HEK293 (cell line): ENCODE data around the gene SOWAHD.

Source experiments
- CTCF ChIA-PET: fragments of 350-600 bp; formaldehyde crosslinking; extraction: SDS; loops from one replicate; lab custom pipeline; 2021; ENCODE audit warnings: antibody characterized with exemption; lab: Yijun Ruan, JAX
- POLR2A ChIA-PET: fragments of 300-600 bp; formaldehyde crosslinking; extraction: SDS; loops from one replicate; lab custom pipeline; 2020; ENCODE audit warnings: antibody characterized with exemption, inconsistent platforms; lab: Yijun Ruan, JAX
- H3K27ac ChIP-seq: fragments of 200-500 bp; sonication (Bioruptor generic); 2 replicates; pipeline ENCODE4 v1.5.1; 2014; ENCODE audit warnings: low read depth, low read length, control low read depth, inconsistent platforms; ENCODE audit errors: extremely low read depth
- H3K36me3 ChIP-seq, 2 experiments: fragments of 200-500 bp in 1 of 2; sonication (Bioruptor generic) in 1 of 2; 1 replicate in 1 of 2; 2 replicates in 1 of 2; pipeline ENCODE4 v1.5.1; 2014 to 2017; ENCODE audit warnings: inconsistent platforms in 2 of 2, low read length in 2 of 2; ENCODE audit not compliant: control insufficient read depth in 2 of 2, insufficient read depth in 1 of 2
- H3K4me1 ChIP-seq: fragments of 200-500 bp; sonication (Bioruptor generic); 2 replicates; pipeline ENCODE4 v1.5.1; 2014; ENCODE audit warnings: mild to moderate bottlenecking, low read length, inconsistent platforms; ENCODE audit not compliant: control insufficient read depth, insufficient read depth
- H3K4me3 ChIP-seq: 2 replicates; pipeline ENCODE4 v1.5.1; 2011; ENCODE audit warnings: low read depth, mild to moderate bottlenecking, control low read depth, low read length, moderate library complexity
- H3K9me3 ChIP-seq: fragments of 200-500 bp; sonication (Bioruptor generic); 2 replicates; pipeline ENCODE4 v1.5.1; 2014; ENCODE audit warnings: low read depth, low read length, inconsistent platforms; ENCODE audit not compliant: control insufficient read depth, insufficient read depth
- PRDM1 ChIP-seq: fragments of 450-650 bp; formaldehyde crosslinking; IDR thresholded peaks from 2 replicates; pipeline ENCODE4; 2016; ENCODE audit warnings: missing biosample characterization, missing genetic modification characterization
- SETDB1 ChIP-seq: IDR thresholded peaks from one replicate; pipeline ENCODE4 v1.6.1; 2017; ENCODE audit warnings: mild to moderate bottlenecking, low read length, moderate library complexity, mixed read lengths; ENCODE audit not compliant: insufficient read length
- ZFP3 ChIP-seq: fragments of 450-650 bp; formaldehyde crosslinking; IDR thresholded peaks from 2 replicates; pipeline ENCODE4 v1.5.1; 2016; ENCODE audit warnings: low read depth, missing biosample characterization, missing genetic modification characterization
- ZNF121 ChIP-seq: fragments of 450-650 bp; formaldehyde crosslinking; IDR thresholded peaks from 2 replicates; pipeline ENCODE4 v1.5.1; 2016; ENCODE audit warnings: missing biosample characterization, missing genetic modification characterization
- ZNF23 ChIP-seq: fragments of 450-650 bp; formaldehyde crosslinking; IDR thresholded peaks from 2 replicates; pipeline ENCODE4 v1.5.1; 2016; ENCODE audit warnings: missing biosample characterization, missing genetic modification characterization, borderline replicate concordance
- ZNF302 ChIP-seq: fragments of 450-650 bp; formaldehyde crosslinking; IDR thresholded peaks from 2 replicates; pipeline ENCODE4 v1.5.1; 2016; ENCODE audit warnings: missing biosample characterization, missing genetic modification characterization, low read depth
- ZNF366 ChIP-seq: fragments of 450-650 bp; formaldehyde crosslinking; conservative IDR thresholded peaks from 2 replicates; pipeline ENCODE4 v1.5.1; 2016; ENCODE audit warnings: missing biosample characterization, missing genetic modification characterization
- ZNF398 ChIP-seq: fragments of 450-650 bp; formaldehyde crosslinking; IDR thresholded peaks from 2 replicates; pipeline ENCODE4 v1.5.1; 2017; ENCODE audit warnings: missing biosample characterization, missing genetic modification characterization
- ZNF426 ChIP-seq: fragments of 450-650 bp; formaldehyde crosslinking; IDR thresholded peaks from 2 replicates; pipeline ENCODE4 v1.5.1; 2017; ENCODE audit warnings: missing biosample characterization, missing genetic modification characterization, mild to moderate bottlenecking, inconsistent platforms, moderate library complexity
- ZNF433 ChIP-seq: fragments of 450-650 bp; formaldehyde crosslinking; IDR thresholded peaks from 2 replicates; pipeline ENCODE4 v1.5.1; 2016; ENCODE audit warnings: missing biosample characterization, missing genetic modification characterization, low read depth
- ZNF624 ChIP-seq: fragments of 450-650 bp; formaldehyde crosslinking; IDR thresholded peaks from 2 replicates; pipeline ENCODE4 v1.5.1; 2017; ENCODE audit warnings: missing biosample characterization, missing genetic modification characterization
- ZNF830 ChIP-seq: fragments of 450-650 bp; IDR thresholded peaks from 2 replicates; pipeline ENCODE4 v1.5.0; 2018; ENCODE audit warnings: missing biosample characterization, missing genetic modification characterization, low read depth, mild to moderate bottlenecking, moderate library complexity
- TF ChIP-seq, protein P1 (sequence below): fragments of 450-650 bp; formaldehyde crosslinking; IDR thresholded peaks from 2 replicates; pipeline ENCODE4 v1.5.1; 2016; ENCODE audit warnings: missing biosample characterization, missing genetic modification characterization
- TF ChIP-seq, protein P2 (sequence below): fragments of 450-650 bp; formaldehyde crosslinking; IDR thresholded peaks from 2 replicates; pipeline ENCODE4 v1.5.1; 2016; ENCODE audit warnings: missing biosample characterization, missing genetic modification characterization

The SOWAHD gene

DNA sequence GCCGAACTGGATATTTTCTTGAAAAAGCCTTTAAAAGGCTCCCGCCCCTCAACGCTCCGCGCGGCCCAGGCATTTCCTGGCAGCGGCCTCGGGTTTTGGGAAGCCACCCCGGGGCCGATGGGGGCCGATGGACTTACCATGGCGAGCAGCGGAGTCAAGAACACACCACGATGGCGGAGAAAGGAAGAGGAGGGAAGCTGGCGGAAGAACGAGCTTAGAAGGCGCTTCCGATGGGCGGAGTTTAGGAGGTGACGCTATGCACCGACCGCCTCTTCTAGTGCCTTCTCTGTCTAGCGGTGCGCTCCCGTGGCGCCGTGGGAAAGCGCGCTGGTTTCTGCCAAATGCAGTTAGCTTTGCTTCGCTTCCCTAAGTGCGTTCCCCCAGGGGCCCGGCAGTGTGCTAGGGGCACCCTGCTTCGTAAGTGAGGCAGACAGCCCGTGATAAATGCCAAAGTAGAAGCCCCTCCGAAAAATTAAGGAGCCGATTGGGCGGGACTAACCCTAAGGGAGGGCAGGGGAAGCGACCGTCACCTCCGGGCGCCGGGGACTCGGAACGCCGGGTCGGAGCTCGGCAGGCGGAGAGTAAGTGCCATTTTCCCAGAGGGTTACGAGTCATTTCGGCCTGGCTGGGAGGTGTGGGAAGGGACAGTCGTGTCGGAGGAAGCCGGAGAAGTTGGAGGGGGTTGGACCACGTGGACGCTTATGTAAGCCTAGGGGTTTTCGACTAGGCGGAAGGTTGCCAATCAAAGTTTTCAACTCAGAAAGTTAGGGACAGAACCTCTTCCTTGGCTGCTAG is 33.2 kb downstream of the SOWAHD start, which contains the start of gene RPL39 (continued):
- TF ChIP-seq, protein P1, sequence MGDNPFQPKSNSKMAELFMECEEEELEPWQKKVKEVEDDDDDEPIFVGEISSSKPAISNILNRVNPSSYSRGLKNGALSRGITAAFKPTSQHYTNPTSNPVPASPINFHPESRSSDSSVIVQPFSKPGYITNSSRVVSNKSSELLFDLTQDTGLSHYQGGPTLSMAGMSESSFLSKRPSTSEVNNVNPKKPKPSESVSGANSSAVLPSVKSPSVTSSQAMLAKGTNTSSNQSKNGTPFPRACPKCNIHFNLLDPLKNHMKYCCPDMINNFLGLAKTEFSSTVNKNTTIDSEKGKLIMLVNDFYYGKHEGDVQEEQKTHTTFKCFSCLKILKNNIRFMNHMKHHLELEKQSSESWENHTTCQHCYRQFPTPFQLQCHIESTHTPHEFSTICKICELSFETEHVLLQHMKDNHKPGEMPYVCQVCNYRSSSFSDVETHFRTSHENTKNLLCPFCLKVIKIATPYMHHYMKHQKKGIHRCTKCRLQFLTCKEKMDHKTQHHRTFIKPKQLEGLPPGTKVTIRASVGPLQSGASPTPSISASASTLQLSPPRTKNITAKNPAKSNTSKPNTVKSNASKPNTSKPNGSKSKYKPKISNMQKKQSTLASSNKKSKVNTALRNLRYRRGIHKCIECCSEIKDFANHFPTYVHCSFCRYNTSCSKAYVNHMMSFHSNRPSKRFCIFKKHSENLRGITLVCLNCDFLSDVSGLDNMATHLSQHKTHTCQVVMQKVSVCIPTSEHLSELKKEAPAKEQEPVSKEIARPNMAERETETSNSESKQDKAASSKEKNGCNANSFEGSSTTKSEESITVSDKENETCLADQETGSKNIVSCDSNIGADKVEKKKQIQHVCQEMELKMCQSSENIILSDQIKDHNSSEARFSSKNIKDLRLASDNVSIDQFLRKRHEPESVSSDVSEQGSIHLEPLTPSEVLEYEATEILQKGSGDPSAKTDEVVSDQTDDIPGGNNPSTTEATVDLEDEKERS: no peak
- TF ChIP-seq ZFP3: no peak
- TF ChIP-seq SETDB1: no peak
- no peak for TF ChIP-seq ZNF426
- TF ChIP-seq ZNF302 (tag by site-specific recombination): no peak
- TF ChIP-seq ZNF624 (tag by site-specific recombination): no peak
- TF ChIP-seq, all 188 proteins: peak for 47

GRCh38 chrX:119801253-119802221 is 43.1 kb downstream of the SOWAHD start:
- Histone ChIP-seq H3K9me3 (no peaks in the 10 kb centered on the region; the same call in 1 of the 2 replicates), H3K36me3 (no peaks in the 10 kb centered on the region; a peak in 1 of 3 replicates), H3K4me3 (no peak overlapping the region)
- POLR2A ChIA-PET: interaction anchor here (1.8 kb wide), 1 partner anchor 10 kb away, joined by 5 read pairs; the partner anchor contains the start of gene RPL39
- TF ChIP-seq PRDM1 (tag by site-specific recombination) (peak; percentile 98), ZNF366 (tag by site-specific recombination) (peak; percentile 98), ZNF398 (tag by site-specific recombination) (no peak), ZNF121 (tag by site-specific recombination) (peak; percentile 92), ZNF830 (tag by site-specific recombination) (no peak), ZNF433 (tag by site-specific recombination) (peak; percentile 13; the same call in 1 of the 2 replicates), ZNF23 (no peak)
- TF ChIP-seq, protein P2, sequence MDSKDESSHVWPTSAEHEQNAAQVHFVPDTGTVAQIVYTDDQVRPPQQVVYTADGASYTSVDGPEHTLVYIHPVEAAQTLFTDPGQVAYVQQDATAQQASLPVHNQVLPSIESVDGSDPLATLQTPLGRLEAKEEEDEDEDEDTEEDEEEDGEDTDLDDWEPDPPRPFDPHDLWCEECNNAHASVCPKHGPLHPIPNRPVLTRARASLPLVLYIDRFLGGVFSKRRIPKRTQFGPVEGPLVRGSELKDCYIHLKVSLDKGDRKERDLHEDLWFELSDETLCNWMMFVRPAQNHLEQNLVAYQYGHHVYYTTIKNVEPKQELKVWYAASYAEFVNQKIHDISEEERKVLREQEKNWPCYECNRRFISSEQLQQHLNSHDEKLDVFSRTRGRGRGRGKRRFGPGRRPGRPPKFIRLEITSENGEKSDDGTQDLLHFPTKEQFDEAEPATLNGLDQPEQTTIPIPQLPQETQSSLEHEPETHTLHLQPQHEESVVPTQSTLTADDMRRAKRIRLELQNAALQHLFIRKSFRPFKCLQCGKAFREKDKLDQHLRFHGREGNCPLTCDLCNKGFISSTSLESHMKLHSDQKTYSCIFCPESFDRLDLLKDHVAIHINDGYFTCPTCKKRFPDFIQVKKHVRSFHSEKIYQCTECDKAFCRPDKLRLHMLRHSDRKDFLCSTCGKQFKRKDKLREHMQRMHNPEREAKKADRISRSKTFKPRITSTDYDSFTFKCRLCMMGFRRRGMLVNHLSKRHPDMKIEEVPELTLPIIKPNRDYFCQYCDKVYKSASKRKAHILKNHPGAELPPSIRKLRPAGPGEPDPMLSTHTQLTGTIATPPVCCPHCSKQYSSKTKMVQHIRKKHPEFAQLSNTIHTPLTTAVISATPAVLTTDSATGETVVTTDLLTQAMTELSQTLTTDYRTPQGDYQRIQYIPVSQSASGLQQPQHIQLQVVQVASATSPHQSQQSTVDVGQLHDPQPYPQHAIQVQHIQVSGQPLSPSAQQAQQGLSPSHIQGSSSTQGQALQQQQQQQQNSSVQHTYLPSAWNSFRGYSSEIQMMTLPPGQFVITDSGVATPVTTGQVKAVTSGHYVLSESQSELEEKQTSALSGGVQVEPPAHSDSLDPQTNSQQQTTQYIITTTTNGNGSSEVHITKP (tag by site-specific recombination): no peak
- TF ChIP-seq, all 188 proteins: peak for 4
- no peak overlapping the region for H3K27ac ChIP-seq
- CTCF ChIA-PET: interaction anchor here (0.6 kb wide), 1 partner anchor 85 kb away, joined by 4 read pairs; no protein-coding TSS in a partner anchor
- no peaks in the 10 kb centered on the region for H3K4me1 ChIP-seq
